GM10266 (cell line): Measurements from ENCODE around the gene CALU.

Experiments
- DNase-seq: peaks from one replicate; pipeline ENCODE4 v3.0.0; 2012; ENCODE audit errors: extremely low spot score
- CTCF ChIP-seq: IDR thresholded peaks from 2 replicates; pipeline ENCODE4 v1.5.1; 2012; ENCODE audit warnings: mild to moderate bottlenecking, low read depth; ENCODE audit not compliant: control insufficient read depth, insufficient read depth; ENCODE audit errors: missing control alignments

The CALU gene

GRCh38 chr7:128708235-128708634, 30.9 kb upstream of the CALU start:
- no peak for TF ChIP-seq CTCF
- no peak for DNase-seq

DNA sequence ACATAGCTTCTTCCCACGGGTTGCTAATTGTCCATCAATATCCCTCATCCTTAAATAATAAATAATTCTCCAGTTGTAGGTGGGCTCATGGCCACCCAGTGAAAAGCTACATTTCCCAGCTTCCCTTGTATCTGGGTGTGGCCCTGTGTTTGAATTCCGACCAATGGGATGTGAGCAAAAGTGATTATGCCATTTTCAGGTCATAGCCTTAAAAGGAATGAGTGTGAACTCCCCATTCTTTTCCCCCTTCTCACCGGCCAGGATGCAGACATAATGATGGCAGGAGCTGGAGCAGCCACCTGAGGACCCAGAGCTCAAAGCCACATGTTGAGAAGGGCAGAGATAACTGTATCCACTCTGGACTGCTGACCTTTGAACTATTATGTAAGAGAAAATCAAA, 30.3 kb upstream of the CALU start:
- DNase-seq = no peak
- TF ChIP-seq CTCF = no peak

- no peak for TF ChIP-seq CTCF
- no peak for DNase-seq
Measured at GRCh38 chr7:128710481-128710880, 28.7 kb upstream of the CALU start.

- no peak for TF ChIP-seq CTCF
- DNase-seq = no peak
Measured at GRCh38 chr7:128713794-128714193, 25.4 kb upstream of the CALU start.

- DNase-seq = no peak
- no peak for TF ChIP-seq CTCF
Measured at GRCh38 chr7:128714701-128715495, 24.3 kb upstream of the CALU start.

- no peak for DNase-seq
- no peak for TF ChIP-seq CTCF
Measured at GRCh38 chr7:128718967-128719642, 20.1 kb upstream of the CALU start.

GRCh38 chr7:128721376-128721775, 17.8 kb upstream of the CALU start:
- no peak for TF ChIP-seq CTCF

More at GRCh38 chr7:128721376-128721775, 17.8 kb upstream of the CALU start:
- no peak for DNase-seq
